Measurements from ENCODE around the gene S100A12.
A peak's percentile ranks its signal among the peaks of the same experiment; 100 is the strongest.

GRCh38 chr1:153353226-153353947 lies 22.0 kb downstream of the S100A12 start:
- no peak for TF ChIP-seq EP300 (IDR thresholded peaks at IDR 0.05; ENCODE audit: low read depth)
- TF ChIP-seq POLR2A (IDR thresholded peaks at IDR 0.05) = no peak
- TF ChIP-seq, protein P1, sequence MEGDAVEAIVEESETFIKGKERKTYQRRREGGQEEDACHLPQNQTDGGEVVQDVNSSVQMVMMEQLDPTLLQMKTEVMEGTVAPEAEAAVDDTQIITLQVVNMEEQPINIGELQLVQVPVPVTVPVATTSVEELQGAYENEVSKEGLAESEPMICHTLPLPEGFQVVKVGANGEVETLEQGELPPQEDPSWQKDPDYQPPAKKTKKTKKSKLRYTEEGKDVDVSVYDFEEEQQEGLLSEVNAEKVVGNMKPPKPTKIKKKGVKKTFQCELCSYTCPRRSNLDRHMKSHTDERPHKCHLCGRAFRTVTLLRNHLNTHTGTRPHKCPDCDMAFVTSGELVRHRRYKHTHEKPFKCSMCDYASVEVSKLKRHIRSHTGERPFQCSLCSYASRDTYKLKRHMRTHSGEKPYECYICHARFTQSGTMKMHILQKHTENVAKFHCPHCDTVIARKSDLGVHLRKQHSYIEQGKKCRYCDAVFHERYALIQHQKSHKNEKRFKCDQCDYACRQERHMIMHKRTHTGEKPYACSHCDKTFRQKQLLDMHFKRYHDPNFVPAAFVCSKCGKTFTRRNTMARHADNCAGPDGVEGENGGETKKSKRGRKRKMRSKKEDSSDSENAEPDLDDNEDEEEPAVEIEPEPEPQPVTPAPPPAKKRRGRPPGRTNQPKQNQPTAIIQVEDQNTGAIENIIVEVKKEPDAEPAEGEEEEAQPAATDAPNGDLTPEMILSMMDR (IDR thresholded peaks at IDR 0.05) = peak in 1 of 5 experiments; percentile 5
- no peak for TF ChIP-seq POLR2AphosphoS5 (IDR thresholded peaks at IDR 0.05)
